Measurements from ENCODE around the gene AIFM3.
"Not testable (repeated sequence)": the region's sequence is repeated elsewhere in the genome, so short reads cannot be mapped to it uniquely, and the experiment has no call there.

The AIFM3 gene

DNA sequence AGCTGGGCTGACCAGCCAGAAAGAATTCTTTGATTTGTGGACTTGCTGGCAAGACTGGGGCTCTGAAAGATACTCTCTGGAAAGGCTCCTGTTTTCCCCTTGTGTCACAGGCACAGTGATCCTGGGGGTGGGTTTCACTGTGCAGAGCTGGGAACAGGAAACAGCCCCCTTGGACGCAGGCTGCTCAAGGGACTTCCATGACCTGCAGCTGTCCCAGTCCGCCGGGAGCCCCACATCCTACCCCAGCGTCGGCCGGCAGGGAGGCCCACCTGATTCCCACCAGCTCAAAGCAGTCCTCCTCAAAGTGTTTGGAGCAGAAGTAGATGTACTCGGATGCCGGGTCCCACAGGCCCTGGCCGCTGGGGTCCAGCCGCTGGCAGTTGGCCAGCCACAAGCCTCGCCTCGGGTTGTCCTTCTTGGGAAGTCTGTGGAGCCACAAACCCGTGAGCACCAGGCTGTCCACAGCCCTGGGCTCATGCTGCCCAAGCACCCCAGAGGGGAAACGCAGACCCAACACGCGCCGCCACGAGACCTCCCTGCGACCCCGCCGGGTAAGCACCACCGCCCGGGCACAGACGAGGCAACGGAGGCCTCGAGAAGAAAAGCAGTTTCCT, 34.0 kb downstream of the AIFM3 start:
- DNase-seq (ENCODE audit: low spot score) (no peak), FAIRE-seq (no peak)

DNA sequence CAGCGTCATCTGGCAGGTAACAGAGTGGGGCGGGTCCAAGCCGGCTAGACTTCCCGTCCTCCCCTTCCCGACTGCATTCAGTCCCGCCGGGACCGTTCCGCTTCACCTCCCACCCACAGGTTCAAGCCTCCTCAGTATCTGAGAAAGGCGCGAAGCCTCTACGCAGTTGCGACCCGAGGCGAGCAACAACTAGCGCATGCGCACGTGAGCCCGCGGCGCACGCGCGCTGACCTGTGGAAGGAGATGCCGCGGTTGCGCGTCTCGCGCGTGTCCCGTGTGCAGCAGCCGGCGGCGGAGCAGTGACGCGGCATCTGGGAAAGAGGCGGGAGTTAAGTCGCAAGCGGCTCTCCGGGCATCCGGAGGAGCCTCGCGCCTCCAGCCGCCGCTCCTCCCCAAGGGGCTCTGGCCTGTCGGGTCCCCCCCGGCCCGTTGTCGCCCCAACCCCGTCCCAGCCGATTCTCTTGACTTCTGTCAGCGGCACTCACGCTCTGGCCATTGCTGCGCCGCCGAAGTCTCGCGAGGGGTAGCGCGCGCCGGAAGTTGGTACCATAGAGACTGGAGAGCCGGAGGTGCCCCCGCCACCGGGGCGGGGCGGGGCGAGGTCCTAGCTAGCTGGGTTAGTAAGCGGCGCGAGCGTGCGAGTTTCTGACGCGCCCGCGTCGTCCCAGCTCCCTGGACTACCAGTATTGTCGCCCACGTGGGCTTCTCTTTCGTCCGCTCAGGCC, 34.7 kb downstream of the AIFM3 start, which contains the start of gene THAP7:
Gene THAP7, minus strand, starts transcription at position 518 of the 725 bp plus-strand sequence. Its CDS starts 207 bp downstream, at position 311.
- FAIRE-seq (peak; percentile 58), DNase-seq (ENCODE audit: low spot score) (peak; percentile 89)

DNA sequence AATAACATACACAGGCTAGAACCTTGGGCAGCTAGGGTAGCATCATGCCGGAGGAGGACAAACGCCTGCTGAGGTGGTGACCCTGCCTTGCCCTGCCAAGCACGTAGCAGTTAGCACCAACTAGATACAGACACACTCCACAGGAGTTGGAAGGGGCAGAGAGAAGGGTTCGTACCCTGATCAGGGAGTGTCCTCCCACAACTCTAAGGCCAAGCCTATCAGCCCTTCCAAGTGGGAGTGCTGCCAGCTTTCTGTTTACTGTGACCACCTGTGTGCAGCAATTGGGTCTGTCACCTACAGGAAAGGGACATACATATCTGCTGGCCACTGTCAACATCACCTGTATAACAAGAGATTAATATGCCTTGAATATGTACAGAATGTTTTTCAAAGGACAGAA, 36.7 kb downstream of the AIFM3 start:
- no peak for FAIRE-seq
- no peak for DNase-seq (ENCODE audit: low spot score)

DNA sequence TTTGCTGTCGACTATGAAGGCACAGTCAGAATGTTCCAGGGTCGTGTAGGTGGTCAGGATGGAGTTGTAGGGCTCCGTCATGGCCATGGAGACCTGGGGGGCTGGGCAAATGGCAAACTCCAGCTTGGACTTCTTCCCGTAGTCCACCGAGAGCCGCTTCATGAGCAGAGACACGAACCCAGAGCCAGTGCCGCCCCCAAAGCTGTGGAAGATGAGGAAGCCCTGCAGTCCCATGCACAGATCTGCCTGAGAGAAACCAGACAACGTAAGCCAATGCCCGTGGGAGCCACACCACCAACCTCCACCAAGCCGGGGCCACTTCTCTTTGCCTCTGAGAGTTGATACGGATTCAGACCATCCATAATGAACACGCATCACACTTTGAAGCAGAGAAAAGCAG, 42.2 kb downstream of the AIFM3 start:
- not testable (repeated sequence) for FAIRE-seq; DNase-seq (ENCODE audit: low spot score)

DNA sequence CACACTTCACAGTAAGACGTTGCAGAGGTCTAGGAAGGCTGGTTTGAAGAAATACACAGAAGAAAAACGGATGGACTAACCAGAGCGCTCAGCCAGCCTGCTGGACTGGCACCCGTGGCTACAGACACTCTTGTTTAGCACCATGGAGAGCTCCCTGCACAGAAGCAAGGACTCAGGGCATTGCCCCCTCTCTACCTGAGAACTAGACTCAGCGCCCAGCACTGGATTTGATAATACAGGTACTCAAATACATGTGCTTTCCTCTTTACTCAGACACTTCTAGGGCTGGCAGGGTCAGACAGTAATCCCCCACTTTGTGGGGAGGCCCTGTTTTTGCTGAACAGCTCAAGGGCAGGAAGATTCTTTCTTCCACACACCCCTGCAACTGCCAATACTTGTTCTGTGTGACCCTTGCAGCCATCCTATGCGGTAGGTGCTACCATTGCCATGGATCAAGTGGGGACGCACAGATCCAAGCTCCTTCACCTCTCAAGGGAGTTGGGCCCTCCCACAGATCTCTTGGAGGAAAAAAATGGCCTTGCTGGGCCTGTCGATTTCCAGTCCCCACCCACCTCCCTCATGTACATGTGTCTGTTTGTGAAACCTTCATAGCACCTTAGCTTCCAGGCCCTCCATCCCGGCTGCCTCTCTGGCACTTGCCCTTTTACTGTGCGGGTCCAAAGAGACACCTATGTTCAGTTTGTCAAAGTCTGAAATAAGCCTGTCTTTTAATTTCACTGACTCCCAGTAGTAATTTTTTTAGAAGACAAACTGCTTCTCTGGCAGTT, 42.8 kb downstream of the AIFM3 start:
- FAIRE-seq (no peak), DNase-seq (ENCODE audit: low spot score) (no peak)

DNA sequence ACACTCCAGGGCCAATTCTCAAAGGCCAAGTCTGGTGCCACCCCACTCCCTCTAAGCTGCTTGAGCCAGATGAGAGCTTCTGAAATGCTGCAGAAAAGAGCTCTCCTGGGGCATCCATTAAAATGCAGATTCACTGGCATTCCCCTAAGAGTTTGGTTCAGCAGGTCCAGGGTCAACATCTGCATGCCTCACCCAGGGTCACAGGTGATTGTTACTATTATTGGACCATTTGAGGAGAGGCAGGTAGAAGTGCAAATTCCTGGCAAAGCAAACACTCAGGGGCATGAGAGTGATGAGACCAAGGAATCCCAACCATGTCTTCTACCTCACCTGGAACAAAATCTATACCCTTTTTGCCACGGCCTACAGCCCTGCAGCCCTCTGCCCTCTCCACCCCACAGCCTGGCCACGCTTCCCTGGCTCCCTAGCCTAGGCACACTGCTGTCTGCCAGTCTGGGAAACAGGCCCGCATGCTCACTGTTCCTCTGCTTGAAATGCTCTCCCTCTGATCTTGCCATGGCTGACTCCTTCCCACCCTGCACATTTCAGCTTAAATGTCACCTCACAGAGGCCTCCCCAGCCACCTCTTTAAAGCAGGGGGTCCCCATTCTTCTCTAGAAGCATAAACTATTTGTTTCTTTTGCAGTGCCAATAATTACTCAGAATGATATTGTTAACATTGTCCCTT, 43.5 kb downstream of the AIFM3 start:
- FAIRE-seq (no peak), DNase-seq (ENCODE audit: low spot score) (no peak)

DNA sequence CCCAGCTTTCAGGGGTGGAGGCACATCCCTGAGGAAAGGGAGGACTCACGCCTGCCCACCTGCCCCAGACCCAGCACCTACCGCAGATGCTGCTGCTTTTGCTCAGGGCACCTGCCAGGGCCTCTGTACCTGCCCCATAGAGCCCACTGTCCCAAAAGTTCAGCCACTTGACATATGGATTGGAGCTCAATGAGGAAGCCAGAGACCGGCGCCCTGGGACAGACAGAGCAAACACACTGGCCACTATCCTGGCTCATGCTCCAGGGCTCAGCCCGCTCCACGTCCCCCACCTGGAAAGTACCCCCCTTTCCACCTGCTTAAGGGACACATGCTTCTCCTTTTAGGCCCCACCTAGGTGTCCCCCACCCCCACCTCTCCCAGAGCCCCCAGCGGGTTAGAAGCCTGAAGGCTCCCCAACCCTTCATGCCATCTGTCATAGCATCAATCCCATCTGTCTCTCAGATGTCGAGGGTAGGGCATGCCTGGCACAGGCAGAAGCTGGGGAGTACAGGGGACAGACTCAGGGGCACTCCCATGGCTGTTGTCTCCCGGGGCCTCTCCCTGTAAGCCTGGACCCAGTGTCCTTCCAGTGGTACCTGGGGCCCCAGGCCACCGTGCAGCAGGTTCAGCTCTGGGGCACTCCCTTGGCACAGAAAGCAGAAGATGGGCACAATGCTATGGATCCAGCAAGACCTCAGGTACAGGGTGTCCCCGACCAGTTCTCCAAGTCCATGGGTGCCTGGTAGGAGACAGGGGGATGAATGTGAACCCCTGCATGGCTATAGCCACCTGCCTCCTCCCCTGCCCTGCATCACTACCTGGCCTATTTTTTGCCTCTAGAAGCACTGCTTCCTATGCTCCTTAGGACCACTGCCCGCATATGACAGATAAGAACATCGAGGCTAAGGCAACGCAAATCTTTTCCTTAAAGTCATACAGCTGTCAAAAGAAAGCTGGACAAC, 45.7 kb downstream of the AIFM3 start:
- FAIRE-seq = no peak
- DNase-seq (ENCODE audit: low spot score) = no peak

DNA sequence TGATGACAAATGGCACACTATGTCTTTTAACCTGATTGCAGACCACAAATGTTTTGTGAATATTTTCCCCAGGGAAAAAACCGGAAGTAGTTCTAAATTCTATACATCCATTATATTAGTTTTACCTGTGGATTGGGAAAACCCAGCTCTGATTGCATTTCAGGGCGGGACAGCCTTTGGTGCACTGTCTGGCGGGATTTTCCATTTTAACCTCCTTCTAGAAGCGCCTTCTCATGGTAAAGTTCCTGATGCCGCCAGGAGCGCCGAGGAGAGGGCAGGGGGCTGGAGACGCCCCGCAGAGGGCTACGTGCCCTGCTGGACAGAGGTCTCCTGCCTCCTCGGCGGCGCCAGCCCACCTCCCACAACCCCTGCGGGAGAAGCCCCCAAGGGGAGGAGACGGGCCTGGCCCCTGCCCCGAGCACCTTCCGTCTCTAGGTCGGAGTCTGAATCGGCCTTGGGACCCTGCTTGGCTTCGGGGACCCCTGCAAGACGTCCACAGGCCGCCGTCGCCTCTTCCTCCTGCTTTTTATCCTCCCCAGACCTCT, 46.7 kb downstream of the AIFM3 start:
- FAIRE-seq = no peak

DNA sequence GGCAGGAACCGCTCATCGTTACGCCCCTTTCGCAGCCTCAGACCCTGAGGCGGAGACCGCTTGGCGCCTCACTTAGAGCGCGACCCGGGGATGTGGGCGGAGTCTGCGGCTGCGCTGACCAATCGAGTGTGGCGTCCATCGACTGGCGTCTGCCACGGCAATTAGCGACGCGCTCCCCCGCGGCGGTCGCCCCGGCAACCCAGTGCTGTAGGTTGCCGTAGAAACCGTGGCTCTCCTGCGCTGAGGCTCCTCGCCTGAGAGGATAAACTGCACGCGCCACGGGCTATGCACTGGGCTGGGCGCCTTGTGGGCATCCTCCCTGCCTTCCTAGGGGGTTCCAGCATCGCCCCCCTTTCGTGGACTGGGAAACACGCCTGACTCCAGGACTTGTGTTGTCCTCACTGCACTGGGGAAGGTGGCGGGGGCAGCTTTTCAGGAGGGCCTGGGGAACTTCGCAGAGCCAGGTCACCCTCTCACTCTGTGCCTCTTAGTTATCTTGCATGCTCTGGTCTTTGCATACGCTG, 47.2 kb downstream of the AIFM3 start:
- DNase-seq (ENCODE audit: low spot score) (peak; percentile 73), FAIRE-seq (no peak)

More for the DNA sequence above, 46.7 kb downstream of the AIFM3 start:
- no peak for DNase-seq (ENCODE audit: low spot score)

DNA sequence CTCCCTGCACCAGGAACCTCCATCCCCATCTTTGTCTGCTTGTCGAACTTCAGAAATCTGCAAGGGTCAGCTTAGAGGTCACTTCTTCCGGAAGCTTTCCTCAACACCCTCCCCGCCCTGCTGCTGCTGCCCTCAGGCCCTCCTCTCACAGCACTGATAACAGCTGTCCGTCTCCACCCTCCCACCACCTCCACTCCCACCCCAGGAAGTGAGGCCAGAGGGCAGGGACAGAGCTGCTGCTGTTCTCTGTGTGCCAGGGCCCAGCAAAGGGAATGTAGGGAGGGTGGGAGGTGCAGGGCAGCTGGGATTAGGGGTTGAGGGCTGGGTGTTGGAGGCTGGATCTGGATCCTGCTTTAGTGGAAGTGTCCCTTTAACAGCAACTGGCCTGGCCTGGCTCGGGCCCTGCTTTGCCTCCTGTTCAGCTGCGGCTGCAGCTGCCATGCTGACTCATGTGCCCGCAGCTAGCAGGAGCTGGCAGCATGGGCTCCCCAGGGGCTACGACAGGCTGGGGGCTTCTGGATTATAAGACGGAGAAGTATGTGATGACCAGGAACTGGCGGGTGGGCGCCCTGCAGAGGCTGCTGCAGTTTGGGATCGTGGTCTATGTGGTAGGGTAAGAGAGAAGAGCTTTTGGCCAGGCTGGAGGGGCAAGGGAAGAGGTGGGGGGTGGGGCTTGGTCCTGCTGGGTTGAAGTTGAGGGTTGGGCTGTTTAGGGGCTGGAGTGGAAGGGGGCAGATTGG, 47.8 kb downstream of the AIFM3 start, which contains the start of gene P2RX6:
Gene P2RX6, plus strand, starts transcription at position 440 of the 740 bp plus-strand sequence. Its CDS starts 10 bp downstream, at position 450.
- FAIRE-seq (no peak), DNase-seq (ENCODE audit: low spot score) (peak; percentile 36)

DNA sequence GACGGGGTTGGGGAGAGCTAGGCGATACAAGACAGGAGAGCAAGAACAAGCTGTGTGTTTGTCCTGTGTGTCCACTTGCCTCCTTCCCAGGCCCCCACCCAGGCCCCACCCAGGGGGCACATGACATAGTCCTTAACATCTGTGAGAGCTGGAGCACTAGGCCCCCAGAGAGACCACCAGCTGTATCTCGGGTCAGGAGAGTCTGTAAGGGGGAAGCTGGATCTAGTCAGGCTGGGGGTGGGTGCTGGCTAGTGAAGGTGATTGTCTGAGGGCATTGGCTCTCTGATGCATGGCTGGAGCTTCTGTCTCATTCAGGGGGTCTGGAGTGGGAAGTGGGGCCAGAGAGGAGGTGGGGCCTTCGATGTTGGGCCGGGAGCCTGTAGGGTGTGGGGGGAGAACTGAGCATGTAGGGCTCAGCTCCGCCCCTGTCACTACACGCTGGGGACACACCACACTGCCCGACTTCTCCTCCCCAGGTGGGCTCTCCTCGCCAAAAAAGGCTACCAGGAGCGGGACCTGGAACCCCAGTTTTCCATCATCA, 48.5 kb downstream of the AIFM3 start:
- no peak for FAIRE-seq
- no peak for DNase-seq (ENCODE audit: low spot score)

DNA sequence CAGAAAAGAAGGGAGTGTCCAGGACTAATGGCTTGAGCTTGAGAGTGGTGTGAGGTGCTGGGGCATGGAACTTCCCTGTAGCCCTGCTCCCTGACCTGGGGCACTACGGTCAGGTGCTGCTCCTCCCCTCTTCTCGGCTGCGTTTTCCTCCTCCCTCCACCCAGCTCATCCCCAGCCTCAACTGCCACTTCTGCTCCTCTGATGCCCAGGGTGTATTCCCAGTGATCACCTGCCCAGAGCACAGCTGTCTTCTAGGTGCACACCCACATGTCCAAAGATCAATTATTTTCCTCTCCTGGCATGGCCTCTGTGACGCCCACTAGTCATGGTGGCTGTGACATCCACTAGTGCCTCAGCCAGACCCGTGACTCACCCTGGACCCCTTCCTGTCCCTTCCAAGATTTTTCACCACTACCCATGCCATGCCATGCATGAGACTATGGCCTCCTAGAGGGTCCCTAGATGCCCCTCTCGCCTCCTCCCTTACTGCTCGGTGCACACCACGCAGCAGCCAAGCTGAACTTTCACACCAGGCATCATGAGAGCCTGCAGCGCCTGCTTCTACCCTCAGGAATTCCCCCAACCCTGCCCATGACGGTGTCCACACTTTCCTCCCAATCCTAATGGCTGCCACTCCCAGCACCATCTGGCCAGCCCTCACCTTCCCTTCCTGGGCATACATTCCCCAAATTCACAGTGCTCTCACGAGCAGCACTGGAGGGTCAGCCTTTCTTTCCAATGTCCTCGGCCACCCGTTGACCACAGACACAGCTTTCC, 49.8 kb downstream of the AIFM3 start:
- no peak for DNase-seq (ENCODE audit: low spot score)
- FAIRE-seq = no peak

DNA sequence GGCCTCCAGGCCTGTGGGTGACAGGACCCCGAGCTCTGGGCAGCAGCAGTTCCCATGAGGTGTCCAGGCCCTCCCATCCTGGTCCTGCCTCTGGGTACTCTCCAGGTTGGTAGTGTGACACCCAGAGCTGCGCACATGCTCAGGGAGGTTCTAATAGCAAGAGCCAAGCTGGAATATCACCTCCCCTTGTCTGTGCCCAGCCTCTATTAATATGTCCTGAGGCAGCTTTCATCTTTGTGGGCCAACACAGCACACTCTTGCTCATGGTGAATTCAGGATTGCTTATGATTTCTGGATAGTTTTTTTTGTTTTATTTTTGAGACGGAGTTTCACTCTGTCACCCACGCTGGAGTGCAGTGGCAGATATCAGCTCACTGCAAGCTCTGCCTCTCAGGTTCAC, 51.3 kb downstream of the AIFM3 start:
- FAIRE-seq (no peak), DNase-seq (ENCODE audit: low spot score) (no peak)

DNA sequence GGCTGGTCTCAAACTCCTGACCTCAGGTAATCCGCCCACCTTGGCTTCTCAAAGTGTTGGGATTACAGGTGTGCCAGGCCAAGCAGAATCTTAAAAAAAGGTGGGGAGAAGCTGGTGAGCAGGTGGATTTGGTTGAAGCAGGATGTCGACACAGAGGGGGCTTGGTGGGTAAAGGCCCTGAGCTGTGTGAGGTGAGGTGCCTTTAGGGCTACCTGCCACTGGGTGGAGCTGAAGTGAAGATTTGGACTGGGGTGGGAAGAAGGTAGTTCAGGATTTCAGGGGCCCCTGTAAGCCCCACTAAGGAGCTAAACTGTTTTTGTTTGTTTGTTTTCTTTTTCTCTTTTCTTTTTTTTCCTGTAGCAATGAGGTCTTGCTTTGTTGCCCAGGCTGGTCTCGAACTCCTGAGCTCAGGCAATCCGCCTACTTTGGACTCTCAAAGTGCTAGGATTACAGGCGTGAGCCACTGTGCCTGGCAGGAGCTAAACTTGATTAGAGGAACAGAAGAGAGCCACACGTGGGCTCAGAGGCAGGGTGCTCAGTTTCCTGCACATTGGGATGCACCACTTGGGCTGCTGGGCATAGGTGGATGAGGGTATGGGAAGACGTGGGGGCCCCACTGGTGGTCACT, 53.9 kb downstream of the AIFM3 start:
- FAIRE-seq = no peak
- DNase-seq (ENCODE audit: low spot score) = no peak

DNA sequence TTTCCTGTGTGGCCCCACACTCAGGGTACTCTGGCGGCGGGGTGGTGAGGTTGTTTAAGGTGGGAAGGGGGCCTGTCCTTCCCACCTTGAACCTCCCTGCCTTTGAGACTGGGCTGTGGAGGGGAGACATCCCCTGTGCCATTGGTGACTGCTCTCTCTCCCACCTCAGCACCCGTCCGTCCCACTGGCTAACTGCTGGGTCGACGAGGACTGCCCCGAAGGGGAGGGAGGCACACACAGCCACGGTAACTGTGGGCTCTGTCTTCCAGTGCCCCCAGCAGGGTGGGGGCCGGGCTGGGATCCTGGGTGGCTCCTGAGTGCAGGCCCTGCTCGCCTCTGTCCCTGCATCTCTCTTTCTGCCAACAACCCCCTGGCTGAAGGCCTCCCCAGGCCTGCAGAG, 55.5 kb downstream of the AIFM3 start:
- DNase-seq (ENCODE audit: low spot score) (no peak), FAIRE-seq (no peak)

DNA sequence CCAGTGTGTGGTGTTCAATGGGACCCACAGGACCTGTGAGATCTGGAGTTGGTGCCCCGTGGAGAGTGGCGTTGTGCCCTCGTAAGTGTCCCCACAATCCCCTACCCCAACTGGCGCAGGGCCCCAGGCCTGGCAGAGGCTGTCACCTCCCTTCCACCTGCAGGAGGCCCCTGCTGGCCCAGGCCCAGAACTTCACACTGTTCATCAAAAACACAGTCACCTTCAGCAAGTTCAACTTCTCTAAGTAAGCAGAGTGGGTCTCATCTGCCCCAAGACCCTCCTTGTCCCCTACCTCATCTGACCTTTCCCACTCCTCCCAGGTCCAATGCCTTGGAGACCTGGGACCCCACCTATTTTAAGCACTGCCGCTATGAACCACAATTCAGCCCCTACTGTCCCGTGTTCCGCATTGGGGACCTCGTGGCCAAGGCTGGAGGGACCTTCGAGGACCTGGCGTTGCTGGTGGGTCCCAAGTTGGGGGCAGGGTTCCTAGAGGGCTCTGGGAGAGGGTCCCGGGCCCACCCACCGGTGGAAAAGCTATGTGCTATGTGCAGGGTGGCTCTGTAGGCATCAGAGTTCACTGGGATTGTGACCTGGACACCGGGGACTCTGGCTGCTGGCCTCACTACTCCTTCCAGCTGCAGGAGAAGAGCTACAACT, 56.0 kb downstream of the AIFM3 start:
- FAIRE-seq = no peak
- no peak for DNase-seq (ENCODE audit: low spot score)

DNA sequence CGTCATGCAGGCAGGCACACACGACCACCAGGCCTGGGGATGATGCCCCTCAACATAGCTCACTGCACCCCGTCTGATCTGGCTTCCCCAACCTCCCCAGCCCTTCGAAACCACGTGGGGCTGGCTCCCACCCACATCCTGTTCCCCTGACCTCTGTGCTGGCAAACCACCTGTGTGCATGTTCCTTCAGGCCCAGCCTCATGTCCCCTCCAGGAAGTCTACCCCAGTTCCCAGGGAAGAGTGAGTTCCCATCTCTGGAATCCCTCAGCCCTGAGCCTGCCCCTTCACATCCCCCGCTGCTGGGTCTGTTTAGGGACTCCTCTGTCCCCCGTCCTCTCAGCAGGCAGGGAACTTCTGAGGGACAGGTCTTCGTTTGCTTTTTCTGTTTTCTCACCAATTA, 58.2 kb downstream of the AIFM3 start:
- FAIRE-seq = no peak

More for the DNA sequence above, 58.2 kb downstream of the AIFM3 start:
- DNase-seq (ENCODE audit: low spot score) = no peak

All from RCC 7860 (cell line).